Lung microvascular endothelial cell (primary cell): ENCODE measurements around the gene PGLYRP2. TPM values are rescaled to one million over a fixed set of nuclear protein-coding genes. Genes with fewer than 3 reads are reported as not detected.
"Not testable (repeated sequence)": the region's sequence is repeated elsewhere in the genome, so short reads cannot be mapped to it uniquely, and the experiment has no call there.

Experiments used
- DNase-seq, 2 donors: peaks; one replicate each; pipeline versions ENCODE4 v3.0.0 to v3.0.0-alpha.2; 2010; ENCODE audit warnings: low read depth in 2 of 2
- total RNA-seq: library from RNA; depleted of rRNA; stranded (reverse); fragments of >200 nt; gene quantifications from 2 replicates; pipeline ENCODE4 v1.2.1, GENCODE V29; 2014

PGLYRP2 gene
- total RNA-seq, 1 donor from 2014 or later: not detected

DNA sequence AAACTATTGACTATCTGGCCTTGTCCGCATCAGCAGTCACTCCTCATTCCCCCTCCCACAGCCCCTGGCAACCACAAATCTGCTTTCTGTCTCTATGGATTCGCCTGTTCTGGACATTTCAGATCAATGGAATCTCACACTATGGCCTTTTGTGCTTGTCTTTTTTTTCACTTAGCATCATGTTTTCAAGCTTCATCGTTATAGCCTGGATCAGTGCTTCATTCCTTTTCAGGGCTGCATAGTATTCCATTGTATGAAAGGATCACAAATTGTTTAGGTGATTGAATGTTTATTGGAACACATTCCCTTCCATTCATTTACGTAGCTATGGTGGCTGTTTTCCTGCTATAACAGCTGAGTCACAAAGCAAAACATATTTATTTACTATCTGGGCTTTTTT, 7.7 kb upstream of the PGLYRP2 start:
- no peak for DNase-seq

DNA sequence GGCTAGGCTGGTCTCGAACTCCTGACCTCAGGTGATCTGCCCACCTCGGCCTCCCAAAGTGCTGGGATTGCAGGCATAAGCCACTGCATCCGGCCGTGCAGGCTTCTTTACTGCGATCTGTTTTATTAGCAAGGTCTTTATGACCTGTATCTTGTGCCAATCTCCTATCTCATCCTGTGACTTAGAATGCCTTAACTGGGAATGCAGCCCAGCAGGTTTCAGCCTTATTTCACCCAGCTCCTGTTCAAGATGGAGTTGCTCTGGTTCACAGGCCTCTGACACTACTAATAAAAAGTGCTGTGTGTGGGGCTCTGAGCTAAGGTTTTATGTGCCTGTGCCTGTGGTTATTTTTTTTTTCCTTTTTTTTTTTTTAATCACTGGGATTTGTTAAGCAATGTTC, 6.5 kb upstream of the PGLYRP2 start:
- DNase-seq: not testable (repeated sequence)

DNA sequence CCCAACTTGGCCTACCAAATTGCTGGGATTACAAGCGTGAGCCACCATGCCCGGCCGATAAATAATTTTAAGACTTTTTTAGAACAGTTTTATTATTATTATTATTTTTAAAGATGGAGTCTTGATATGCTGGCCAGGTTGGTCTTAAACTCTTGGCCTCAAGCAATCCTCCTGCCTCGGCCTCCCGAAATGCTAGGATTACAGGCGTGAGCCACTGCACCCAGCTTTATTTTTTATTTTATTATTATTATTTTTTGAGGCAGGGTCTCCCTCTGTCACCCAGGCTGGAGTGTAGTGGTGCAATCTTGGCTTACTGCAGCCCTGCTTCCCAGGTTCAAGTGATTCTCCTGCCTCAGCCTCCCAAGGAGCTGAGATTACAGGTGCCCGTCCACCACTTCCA, 1.7 kb upstream of the PGLYRP2 start:
- DNase-seq: not testable (repeated sequence)

DNA sequence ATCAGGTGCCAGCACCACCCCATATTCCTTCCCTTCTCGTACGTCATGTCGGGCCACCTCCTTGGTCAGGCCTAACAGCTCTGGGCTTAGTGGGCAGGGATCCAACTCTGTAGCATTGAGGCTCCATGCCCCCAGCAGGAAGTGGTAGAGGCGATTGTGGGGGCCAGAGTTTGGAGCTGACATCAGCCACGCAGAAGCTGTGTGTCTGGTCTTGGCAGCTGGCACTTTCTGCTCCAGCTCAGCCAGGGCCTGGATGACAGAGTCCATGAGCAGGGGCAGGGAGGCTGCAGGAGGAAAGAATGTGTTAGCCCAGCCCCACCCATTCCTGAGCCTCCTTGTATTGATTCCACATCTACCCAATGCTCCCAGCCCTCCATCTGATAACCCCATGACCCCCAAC, 3.0 kb downstream of the PGLYRP2 start:
- DNase-seq: no peak

DNA sequence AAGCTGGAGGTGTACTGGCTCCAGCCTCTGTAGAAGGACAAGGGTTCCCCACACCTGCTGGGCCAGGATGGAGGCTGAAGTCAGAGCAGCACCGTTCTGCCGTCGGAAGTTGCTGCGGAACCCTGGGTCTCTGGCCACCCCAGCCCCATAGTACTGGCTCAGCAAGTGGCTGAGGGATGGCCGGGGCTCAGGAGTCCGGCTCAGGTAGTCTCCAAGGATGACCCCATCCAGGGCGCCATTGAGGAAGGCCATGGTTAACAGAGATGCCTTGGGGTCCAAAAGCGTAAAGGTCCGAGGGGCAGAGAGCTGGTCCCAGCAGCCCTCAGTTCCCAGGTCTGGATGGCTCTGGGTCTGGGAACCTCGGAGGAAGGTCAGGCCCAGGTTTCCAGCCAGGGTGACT, 3.7 kb downstream of the PGLYRP2 start:
- DNase-seq: no peak

DNA sequence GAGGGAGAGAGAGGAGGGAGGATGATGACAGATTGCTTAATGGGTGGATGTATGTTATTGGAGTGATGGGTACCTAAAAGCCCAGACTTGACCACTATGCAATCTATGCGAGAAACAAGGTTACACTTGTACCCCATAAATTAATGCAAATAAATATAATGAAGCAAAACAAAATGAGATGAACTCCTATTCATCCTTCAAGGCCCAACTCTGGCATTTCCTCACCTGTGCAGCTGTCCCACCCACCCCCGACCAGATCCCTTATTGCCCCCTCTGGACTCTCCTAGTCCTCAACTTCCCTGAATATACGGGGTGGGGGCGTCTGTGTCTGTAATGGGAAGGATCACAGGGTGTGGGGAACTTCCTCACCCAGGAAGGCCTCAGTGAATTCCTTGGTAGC, 4.1 kb downstream of the PGLYRP2 start:
- DNase-seq: no peak

DNA sequence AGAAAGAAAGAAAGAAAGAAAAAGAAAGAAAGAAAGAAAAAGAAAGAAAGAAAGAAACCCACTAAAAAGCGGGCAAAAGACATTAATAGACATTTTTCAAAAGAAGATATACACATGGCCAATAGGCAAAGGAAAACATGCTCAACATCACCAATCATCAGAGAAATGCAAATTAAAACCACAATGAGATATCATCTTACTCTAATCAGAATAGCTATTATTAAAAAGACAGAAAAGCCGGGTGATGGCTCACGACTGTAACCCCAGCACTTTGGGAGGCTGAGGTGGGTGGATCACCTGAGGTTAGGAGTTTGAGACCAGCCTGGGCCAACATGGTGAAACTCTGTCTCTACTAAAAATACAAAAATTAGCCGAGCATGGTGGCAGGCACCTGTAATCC, 5.5 kb downstream of the PGLYRP2 start:
- DNase-seq: not testable (repeated sequence)

DNA sequence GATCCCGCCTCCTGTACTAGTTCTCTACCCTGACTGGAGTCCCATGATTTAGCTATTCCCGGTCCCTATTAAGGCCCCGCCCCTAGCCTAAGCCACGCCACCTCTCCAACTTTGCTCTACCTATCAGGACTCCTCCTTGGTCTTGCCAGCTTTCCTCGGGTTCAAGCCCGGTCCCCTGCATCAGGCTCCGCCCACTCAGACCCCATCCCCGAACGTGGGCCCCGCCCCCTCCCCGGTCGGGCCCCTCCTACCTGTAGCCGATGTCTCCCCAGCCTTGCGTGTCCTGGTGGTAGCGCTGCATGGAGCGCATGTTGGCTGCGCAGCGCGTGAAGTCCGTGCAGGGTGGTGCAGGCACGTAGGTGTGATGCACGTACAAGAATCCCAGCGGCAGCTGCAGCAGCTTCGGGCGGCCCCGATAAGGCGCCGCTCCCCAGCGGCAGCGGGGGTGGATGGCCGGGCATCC, 7.6 kb downstream of the PGLYRP2 start:
- no peak for DNase-seq

DNA sequence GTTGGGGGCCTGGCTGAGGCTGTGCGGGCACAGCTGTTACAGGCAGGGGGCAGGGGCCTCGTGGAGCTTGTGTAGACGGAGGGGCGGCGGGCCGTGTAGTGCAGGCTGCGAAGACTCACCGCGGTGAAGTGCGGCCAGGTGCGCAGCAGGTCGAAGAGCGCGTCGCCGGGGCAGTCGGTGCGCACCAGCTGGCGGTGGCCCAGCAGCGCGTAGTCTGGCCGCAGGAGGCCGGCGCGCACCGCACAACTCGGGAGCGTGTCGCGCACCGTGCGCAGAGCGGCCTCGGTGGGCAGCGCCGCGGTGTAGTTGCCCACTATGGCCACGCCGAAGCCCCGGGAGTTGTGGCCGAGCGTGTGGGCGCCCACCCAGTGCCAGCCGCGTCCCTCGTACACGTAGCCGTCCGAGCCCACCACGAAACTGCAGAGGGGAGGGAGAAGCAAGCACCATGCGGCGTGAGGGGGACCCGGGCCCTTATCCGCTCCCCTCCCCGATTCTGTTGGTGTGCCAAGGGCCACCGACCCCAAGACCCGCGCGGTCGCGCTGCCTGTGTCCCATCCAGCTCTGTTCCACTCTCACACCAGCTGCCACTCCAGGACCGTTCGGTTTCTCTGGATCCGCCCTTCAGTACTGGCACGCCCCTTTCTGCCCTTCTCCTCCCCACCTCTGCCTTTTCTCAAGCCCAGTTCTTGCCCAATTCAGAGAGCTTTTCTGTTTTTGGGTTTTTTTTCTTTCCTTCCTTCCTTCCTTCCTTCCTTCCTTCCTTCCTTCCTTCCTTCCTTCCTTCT, 9.6 kb downstream of the PGLYRP2 start:
- peak; percentile 23 to 28 for DNase-seq

DNA sequence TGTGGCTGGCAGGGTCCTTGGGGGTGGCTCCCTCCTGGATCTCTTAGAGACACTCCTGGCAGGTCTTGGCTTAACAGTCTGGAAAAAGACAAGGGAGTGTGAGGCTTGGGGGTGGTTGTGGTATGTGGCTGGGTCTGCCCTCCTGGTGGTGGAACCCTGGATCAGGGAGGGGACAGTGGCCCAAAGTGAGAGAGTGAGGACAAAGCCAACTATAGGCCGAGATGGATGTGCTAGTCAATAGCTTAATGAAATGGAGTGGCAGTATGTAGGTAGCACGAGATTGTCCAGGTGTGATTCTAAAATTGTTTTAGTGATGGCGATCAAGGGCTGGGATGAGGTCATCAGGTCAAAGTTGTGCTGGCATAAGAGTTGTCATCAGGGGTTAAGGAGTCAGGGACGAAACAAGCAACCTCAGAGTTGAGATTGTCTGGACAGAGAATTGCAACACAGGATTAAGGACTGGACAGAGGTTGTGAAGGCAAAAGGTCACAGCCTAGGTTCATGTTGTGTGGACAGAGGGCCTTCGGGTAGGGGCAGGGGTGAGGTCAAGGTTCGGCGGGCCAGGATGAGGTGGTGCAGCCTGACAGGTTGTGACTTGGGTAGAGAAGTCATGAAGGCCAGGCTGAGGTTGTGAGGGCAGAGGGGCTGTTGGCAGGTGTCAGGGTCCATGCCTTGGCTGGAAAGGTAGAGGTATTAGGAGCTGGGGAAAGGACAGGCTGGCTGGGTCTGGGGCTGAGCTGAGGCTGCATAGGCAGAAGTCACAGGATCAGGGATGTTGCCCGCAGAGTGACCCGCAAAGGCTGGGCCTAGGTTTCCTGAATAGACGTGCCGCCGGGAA, 10.4 kb downstream of the PGLYRP2 start:
- no peak for DNase-seq

DNA sequence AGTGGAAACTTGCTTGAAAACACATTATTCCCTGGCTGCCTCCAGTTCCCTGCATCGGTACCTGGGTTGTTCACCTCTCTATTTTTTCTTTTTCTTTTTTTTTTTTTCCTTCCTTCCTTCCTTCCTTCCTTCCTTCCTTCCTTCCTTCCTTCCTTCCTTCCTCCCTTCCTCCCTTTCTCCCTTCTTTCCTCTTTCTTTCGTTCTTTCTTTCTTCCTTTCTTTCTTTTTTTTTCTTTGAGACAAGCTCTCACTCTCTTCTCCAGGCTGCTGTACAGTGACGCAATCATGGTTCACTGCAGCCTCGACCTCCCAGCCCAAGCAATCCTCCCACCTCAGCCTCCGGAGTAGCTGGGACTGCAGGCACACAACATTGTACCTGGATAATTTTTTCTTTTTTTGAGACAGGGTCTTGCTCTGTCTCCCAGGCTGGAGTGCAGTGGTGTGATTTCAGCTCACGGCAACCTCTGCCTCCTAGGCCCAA, 11.5 kb downstream of the PGLYRP2 start:
- DNase-seq: no peak

DNA sequence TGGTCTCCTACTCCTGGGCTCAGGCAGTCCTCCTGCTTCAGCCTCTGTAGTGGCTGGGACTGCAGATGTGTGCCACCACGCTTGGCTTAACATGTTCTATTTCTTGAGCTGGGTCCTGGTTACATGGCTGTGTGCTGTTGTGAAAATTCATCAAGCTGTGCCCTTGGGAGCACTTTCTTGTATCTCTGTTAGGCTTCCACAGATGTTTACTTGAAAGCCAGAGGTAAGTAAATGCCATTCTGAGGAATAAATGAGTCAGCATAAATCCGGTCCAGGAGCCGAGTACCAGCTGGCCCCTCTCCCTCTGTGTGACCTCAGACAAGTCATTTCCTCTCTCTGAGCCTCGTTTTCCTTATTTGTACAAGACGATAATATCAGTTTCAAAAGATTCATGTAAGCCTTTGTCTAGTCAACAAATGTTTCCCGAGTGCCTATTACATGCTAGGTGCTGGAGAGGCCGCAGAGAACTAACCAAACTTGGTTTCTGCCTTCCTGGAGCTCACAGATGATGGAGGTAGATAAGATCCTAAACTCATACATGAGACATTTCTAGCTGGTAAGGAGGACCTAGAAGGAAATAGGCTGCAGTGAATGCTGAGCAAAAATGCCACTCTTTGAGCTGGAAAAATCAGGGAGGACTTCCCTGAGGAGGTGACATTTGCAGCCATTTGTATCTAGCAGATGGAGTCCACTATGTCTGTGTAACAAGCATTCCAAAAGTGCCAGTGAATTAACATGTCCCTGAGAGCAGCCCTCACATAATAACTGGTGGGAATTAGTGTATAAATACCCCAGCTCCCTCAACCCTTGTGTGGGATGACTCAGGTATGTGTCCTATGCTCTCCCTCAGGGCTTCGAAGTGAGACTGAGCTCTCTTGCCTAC, 12.2 kb downstream of the PGLYRP2 start:
- DNase-seq: peak; percentile 55 to 97

DNA sequence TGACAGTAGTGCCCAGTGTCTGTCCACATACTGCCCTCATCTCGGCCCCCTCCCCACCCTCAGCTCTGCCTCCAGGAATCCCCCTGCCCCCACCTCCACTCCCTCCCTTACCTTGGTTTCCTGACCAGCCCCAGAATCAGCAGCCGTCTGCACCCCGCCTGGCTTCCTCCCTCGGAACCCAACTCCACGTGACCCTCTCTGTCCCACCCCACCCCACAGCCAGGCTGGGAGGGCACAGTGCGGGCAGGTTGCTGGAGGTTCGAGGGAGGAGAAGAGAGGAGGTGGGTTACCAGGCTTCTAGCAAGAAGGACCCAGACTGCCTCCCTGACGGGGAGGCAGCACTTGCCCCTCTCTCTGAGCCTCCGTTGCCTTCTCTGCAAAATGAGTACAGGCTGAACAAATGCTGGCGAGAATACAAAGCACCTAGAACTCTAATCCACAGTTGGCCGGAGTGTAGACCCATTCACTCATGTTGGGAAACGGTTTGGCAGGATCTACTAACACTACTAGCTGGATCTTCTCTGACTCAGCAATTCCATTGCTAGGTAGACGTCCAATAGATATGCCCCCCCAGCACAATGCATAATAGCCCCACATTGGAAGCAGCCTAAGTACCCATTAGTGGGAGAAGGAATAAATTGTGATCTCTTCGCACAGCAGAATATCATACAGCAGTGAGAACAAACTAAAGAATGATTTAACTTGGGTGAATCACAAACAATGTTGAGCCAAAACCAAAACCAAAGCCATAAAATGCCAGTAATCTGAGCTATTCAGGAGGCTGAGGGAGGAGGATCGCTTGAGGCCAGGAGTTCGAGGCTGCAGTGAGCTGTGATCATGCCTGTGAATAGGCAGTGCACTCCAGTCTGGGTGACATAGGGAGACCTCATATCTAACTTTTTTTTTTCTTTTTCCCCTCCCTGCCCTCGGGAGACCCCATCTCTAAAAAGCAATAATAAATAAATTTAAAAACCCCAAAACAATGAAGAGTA, 14.6 kb downstream of the PGLYRP2 start, which contains the start of gene RASAL3:
RASAL3 (minus strand) TSS at position 151 of the 992 bp plus-strand sequence. CDS start 186 bp downstream, outside the sequence.
- peak in 1 of 2 donors; percentile 43 for DNase-seq

DNA sequence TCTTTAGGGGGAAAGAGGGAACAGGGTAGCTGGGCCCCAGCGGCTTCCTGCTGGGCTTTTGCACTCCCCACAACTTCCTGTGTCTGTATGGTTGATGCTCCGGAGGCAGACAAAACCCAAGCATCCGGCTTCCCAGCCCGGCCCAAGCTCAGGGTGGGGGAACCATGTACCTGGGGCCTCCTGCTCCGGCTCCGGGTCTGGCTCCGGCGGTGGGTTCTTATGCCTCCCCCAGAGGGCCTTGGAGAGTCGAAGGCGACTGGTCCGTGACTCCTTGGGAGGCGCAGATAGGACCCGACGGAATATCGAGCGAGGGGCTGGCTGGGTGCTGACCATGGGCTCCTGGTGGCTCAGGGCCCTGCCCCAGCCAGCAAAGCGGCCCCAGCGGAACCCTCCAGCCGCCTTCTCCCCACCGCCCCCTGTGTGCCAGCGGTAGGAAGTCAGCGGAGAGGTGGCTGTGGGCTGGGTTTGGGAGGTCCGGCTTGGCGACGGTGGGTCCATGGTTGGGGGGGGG, 15.4 kb downstream of the PGLYRP2 start:
- DNase-seq: peak in 1 of 2 donors; percentile 31

DNA sequence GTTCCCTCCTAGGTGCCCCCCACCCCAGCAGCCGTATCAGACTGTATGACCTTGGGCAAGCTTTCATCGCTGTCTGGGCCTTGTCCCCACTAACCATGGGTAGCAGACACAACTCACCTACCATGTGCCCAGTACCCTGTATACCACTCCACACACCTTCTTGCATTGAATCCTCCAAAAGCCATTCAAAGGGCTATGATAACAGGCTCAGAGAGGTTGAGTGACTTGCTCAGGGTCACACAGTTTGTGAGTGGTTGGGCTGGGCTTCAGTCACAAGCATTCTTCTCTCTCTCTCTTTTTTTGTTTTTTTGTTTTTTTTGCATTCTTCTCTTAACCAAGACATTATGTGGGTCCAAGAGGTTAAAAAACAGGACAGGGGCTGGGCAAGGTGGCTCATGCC, 17.6 kb downstream of the PGLYRP2 start:
- no peak for DNase-seq

DNA sequence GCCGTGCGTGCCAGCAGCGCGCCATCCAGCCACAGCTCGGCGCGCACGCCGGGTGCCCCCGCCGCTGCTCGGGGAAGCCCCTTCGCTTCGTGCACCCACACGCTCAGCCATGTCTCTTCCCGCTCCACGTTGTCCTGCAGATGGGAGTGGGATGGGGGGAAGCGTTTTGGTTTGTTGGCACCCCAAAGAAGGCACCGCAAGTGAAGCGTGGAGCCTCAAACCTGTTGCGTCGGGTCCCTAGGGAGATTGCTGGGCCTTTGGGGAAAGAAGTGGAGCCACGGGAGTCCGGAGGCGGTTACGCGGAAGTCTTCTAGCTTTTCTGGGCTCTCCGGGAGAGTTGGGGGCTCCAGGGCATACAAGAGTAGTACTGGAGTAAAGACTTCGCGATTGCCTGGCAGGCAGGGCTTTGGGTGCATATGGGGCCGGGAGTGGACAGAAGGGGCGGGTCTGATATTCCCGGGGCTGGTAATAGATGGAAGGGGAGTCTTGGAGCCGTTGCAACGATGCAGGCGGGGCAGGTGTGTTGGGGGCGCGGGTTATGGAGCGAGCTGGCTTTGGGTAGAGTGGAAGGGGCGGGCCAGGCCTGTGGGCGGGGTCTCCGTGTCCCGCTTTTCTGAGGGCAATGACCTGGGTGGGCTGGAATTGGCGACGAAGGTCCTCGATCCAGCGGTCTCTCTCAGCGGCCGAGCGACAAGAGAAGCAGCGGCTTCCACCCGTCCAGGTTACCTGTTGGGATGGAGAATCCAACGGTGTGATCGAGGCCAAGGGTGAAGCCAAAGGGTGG, 21.4 kb downstream of the PGLYRP2 start:
- no peak for DNase-seq

DNA sequence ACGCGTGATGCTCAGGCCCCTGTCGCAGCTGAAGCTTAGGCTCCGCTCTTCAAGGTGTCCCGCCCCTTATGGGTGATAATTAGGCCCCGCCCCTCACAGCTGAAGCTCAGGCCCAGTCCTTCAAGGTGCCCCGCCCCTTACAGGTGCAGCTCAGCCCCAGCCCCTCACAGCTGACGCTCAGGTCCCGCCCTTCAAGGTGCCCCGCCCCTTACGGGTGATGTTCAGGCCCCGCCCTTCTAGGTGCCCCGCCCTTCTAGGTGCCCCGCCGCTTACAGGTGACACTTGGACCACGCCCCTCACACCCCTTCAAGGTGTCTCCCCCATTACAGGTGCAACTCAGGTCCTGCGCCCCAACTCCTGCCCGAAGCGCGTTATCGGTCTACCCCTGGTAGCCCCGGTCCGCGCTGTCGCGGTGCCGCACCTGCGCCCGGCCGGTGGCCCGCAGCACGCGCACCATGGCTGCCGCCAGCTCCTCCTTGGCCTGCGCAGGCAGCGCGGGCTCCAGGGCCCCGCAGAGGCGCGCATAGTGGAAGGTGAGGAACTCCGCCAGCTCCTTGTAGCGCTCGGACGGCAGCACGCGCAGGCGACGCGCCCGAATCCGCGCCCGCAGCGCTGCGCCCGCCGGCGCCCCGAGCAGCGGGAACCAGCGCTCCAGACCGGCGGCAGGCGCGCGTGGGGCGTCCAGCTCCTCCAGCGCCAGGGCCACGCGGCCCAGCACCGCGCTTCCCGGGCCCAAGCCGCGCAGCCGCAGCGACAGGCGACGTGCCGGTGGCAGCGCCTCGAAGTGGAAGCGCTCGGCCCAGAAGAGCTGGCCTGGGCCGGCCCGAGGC, 22.2 kb downstream of the PGLYRP2 start:
- DNase-seq: no peak

DNA sequence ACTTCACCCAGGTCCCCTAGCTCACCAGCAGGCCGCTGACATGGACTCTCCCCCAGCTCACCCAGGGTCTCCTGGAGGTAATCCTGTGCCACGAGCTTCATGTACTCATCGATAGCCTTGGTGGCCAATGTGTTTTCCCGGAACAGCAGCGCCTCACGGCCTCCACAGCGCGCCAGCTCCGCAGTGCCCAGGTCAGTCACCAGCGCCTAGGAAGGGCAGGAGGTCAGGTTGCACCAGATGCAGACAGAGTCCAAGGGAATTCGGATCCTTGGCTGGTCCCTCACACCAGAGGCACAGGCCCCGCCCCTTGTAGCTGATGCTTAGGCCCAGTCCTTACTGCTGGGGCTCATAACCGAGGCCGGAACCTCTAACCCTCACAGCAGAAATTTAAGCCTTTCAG, 22.9 kb downstream of the PGLYRP2 start:
- no peak for DNase-seq
